B cell (primary cell): ENCODE results near the gene MAPKAP1.
A peak's percentile ranks its signal among the peaks of the same experiment; 100 is the strongest.

Source experiments
- EZH2 ChIP-seq: IDR thresholded peaks from 2 replicates; pipeline ENCODE4 v1.6.1; 2012; ENCODE audit warnings: borderline replicate concordance, low read depth, mild to moderate bottlenecking, moderate library complexity, low read length; ENCODE audit not compliant: insufficient read depth, poor library complexity, severe bottlenecking
- TF ChIP-seq, protein P1 (sequence below): fragments of 200-600 bp; IDR thresholded peaks from one replicate; pipeline ENCODE4 v1.8.0; 2022; ENCODE audit warnings: antibody characterized with exemption, mild to moderate bottlenecking

DNA sequence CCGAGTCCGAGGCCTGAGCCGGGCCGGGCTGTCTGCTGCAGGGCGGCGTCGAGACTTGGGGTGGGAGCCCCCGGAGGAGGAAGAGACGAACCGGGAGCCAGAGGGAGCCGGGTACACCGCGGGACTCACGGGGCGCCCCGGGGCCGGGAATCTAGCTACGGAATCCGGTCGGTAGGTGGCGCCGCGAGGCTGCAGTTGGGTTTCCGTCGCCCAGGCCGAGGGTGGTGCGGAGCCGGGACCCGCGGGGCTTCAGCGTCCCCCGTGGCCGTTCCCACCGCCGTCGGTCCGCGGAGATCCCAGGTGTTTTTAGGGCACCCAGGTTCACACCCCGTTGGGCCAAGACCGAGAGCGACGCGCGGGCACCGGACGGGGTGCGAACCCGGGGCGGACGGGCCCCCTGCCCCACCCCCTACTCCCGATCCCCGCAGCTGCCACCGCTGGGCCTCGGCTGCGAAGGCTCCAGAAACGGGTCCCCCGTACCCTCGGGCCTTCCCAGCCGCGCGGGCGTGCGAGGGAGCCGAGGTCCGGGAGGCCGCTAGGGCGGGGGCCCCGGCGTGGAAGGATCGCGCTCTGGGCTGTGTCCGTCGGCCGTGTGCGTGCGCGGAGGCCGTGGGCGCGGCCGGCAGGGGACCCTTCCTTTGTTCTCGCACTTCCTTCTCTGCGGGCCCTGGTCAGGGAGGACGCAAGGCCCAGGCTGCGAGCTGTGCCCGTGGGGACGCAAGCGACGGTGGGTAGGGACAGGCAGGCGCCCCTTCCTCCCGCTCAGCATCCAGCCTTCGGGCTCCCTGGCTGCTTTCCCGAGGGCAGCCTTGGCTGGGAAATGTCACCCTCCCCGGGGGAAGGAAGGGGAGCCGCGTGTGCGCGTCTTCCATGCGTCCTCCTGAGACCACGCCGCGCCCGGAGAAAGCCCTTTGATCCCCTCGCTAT lies 298.8 kb downstream of the MAPKAP1 start:
- peak; percentile 47 for TF ChIP-seq EZH2
- TF ChIP-seq, protein P1, sequence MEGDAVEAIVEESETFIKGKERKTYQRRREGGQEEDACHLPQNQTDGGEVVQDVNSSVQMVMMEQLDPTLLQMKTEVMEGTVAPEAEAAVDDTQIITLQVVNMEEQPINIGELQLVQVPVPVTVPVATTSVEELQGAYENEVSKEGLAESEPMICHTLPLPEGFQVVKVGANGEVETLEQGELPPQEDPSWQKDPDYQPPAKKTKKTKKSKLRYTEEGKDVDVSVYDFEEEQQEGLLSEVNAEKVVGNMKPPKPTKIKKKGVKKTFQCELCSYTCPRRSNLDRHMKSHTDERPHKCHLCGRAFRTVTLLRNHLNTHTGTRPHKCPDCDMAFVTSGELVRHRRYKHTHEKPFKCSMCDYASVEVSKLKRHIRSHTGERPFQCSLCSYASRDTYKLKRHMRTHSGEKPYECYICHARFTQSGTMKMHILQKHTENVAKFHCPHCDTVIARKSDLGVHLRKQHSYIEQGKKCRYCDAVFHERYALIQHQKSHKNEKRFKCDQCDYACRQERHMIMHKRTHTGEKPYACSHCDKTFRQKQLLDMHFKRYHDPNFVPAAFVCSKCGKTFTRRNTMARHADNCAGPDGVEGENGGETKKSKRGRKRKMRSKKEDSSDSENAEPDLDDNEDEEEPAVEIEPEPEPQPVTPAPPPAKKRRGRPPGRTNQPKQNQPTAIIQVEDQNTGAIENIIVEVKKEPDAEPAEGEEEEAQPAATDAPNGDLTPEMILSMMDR: peak; percentile 93
